Cardiac muscle cell (in vitro differentiated cells and primary cell): Measurements from ENCODE around the gene GLB1L. TPM values are rescaled to one million over a fixed set of nuclear protein-coding genes. Genes with fewer than 3 reads are reported as not detected.

Experiments used
- DNase-seq, 2 donors: peaks; one replicate each; pipeline versions ENCODE4 v3.0.0 to v3.0.0-alpha.2; 2010 to 2017; ENCODE audit warnings: low read depth in 1 of 2, low spot score in 1 of 2
- H3K27ac ChIP-seq: fragments of 200-600 bp; sonication (generic); 2 replicates; pipeline ENCODE4 v1.5.1; 2016
- H3K27me3 ChIP-seq: fragments of 200-600 bp; sonication (generic); 2 replicates; pipeline ENCODE4 v1.6.0; 2016; ENCODE audit warnings: control low read depth
- H3K36me3 ChIP-seq: fragments of 200-600 bp; sonication (generic); 2 replicates; pipeline ENCODE4 v1.5.1; 2016; ENCODE audit warnings: control low read depth
- H3K4me1 ChIP-seq: fragments of 200-600 bp; sonication (generic); 2 replicates; pipeline ENCODE4 v1.8.1; 2017; ENCODE audit warnings: low read depth, mild to moderate bottlenecking, mixed run types
- H3K4me3 ChIP-seq: fragments of 200-600 bp; sonication (generic); 2 replicates; pipeline ENCODE4 v1.5.1; 2016; ENCODE audit warnings: mild to moderate bottlenecking
- H3K9me3 ChIP-seq: fragments of 200-600 bp; sonication (generic); 2 replicates; pipeline ENCODE4 v1.5.1; 2017; ENCODE audit warnings: low read depth, mild to moderate bottlenecking, control low read depth
- CTCF ChIP-seq: IDR thresholded peaks from 2 replicates; pipeline ENCODE4 v1.5.1; 2012; ENCODE audit warnings: low read depth, mild to moderate bottlenecking, low read length
- polyA plus RNA-seq: library from polyadenylated mRNA; unstranded; fragments of >200 nt; fragmentation: Nextera tagmentation; extraction: Ambion mirVana; gene quantifications from 2 replicates; pipeline ENCODE4 v1.2.1, GENCODE V29; 2016
- total RNA-seq: library from RNA; depleted of rRNA; stranded (reverse); fragments of >200 nt; gene quantifications from 2 replicates; pipeline ENCODE4 v1.2.3, GENCODE V29; 2016

Gene GLB1L
- total and polyA plus RNA-seq, 2 experiments from 2014 or later: 3.3 to 10.4 TPM

- DNase-seq: no peak
- no peaks in the 10 kb centered on the region for H3K9me3 ChIP-seq
- TF ChIP-seq CTCF: no peak
- H3K27me3 ChIP-seq: no peaks in the 10 kb centered on the region
- H3K36me3 ChIP-seq: peaks cover 8% of the 10 kb centered on the region
- no peak overlapping the region for H3K4me3 ChIP-seq
- H3K4me1 ChIP-seq: no peaks in the 10 kb centered on the region
- H3K27ac ChIP-seq: no peak overlapping the region
Measured at GRCh38 chr2:219210886-219211362, 34.3 kb downstream of the GLB1L start.

- Histone ChIP-seq H3K27me3 (no peaks in the 10 kb centered on the region), H3K27ac (no peak overlapping the region), H3K9me3 (no peaks in the 10 kb centered on the region), H3K36me3 (peaks cover 8% of the 10 kb centered on the region), H3K4me1 (no peaks in the 10 kb centered on the region), H3K4me3 (no peak overlapping the region)
- DNase-seq: no peak
- TF ChIP-seq CTCF: no peak
Measured at GRCh38 chr2:219210196-219210885, 34.9 kb downstream of the GLB1L start.

- DNase-seq: no peak
- H3K27ac ChIP-seq: no peak overlapping the region
- no peak overlapping the region for H3K4me3 ChIP-seq
- no peaks in the 10 kb centered on the region for H3K9me3 ChIP-seq
- peaks cover 8% of the 10 kb centered on the region for H3K36me3 ChIP-seq
- H3K4me1 ChIP-seq: no peaks in the 10 kb centered on the region
- no peak for TF ChIP-seq CTCF
- H3K27me3 ChIP-seq: no peaks in the 10 kb centered on the region
Measured at GRCh38 chr2:219209236-219210195, 35.7 kb downstream of the GLB1L start.

GRCh38 chr2:219207884-219208740 lies 37.1 kb downstream of the GLB1L start:
- peaks cover 8% of the 10 kb centered on the region for H3K36me3 ChIP-seq
- DNase-seq: peak in 1 of 2 donors; percentile 62
- no peaks in the 10 kb centered on the region for H3K4me1 ChIP-seq
- no peak overlapping the region for H3K27ac ChIP-seq
- no peaks in the 10 kb centered on the region for H3K27me3 ChIP-seq
- no peak for TF ChIP-seq CTCF
- H3K4me3 ChIP-seq: no peak overlapping the region
- no peaks in the 10 kb centered on the region for H3K9me3 ChIP-seq
